Measurements from ENCODE around the gene AP3M1.

- TF ChIP-seq CTCF (IDR thresholded peaks at IDR 0.05) (no peak), POLR2A (IDR thresholded peaks at IDR 0.05; ENCODE audit: low read depth) (no peak), EP300 (IDR thresholded peaks at IDR 0.05) (no peak), POLR2AphosphoS5 (IDR thresholded peaks at IDR 0.05) (no peak)
These were observed 31.8 kb downstream of the AP3M1 start for GRCh38 chr10:74118804-74119203.
